Measurements from ENCODE around the gene PKN2. TPM values are rescaled to one million over a fixed set of nuclear protein-coding genes. Genes with fewer than 3 reads are reported as not detected.
A peak's percentile ranks its signal among the peaks of the same experiment; 100 is the strongest.

The PKN2 gene
- polyA plus RNA-seq (2012; ENCODE audit: insufficient read depth, insufficient read length, low read depth) = 9.2 TPM

DNA sequence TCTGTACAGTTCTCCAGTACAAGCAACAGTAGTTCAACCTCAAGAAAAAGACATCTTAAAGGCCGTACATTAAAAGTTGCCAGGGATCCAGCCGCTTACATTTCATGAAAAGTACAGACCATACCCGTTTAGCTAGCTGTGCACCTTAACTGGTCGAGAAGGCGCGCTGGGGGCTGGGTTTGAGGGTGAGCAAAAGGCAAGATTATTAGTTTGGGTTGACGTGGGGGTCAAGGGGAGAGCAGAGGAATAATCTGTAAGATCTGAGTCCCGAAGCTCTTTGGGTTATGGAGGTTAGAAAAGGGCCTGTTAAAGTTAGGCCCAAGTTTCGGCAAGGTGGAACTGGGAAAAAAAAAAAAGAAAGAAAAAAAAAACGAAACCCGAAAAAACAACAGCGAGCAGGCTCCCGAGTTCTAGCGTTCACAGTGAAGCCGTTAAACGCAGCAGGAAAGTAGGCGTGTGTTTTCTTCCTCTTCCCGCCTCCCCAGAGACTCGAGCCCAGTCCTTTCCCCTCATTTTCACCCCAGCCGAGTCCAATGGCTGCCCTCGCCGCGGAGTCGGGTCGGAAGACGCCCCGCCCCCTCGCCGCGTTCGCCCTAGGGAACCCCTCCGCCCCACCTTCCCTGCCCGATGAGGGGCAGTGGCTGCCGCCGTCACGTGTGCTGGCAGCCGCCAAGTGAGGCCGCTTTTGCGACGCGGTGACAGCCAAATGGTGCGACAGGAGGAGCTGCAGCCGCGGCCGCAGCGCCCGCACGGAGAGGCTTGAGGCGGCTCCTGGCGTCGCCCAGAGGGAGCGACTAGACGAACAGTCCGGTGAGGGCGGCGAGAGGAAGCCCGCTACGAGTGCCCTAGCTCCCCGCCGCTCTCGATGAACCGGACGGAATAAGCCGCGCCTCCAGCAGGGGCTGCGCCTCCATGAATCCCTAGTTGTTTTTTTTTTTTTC, at the start of gene PKN2:
Gene PKN2 (plus strand): TSS at position 733 of the 941 bp plus-strand sequence. CDS start 308 bp downstream, outside the sequence.
- H3K4me3 ChIP-seq (ENCODE audit: low read depth, low read length) = peak within 1 kb of the TSS; percentile 81
- no peaks in the 10 kb centered on the region for H3K9me3 ChIP-seq
- no peaks in the 10 kb centered on the region for H3K27me3 ChIP-seq
- no peaks in the 10 kb centered on the region for H3K36me3 ChIP-seq
- TF ChIP-seq, protein P1, sequence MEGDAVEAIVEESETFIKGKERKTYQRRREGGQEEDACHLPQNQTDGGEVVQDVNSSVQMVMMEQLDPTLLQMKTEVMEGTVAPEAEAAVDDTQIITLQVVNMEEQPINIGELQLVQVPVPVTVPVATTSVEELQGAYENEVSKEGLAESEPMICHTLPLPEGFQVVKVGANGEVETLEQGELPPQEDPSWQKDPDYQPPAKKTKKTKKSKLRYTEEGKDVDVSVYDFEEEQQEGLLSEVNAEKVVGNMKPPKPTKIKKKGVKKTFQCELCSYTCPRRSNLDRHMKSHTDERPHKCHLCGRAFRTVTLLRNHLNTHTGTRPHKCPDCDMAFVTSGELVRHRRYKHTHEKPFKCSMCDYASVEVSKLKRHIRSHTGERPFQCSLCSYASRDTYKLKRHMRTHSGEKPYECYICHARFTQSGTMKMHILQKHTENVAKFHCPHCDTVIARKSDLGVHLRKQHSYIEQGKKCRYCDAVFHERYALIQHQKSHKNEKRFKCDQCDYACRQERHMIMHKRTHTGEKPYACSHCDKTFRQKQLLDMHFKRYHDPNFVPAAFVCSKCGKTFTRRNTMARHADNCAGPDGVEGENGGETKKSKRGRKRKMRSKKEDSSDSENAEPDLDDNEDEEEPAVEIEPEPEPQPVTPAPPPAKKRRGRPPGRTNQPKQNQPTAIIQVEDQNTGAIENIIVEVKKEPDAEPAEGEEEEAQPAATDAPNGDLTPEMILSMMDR (IDR thresholded peaks at IDR 0.05; ENCODE audit: low read depth, low read length) = no peak
- DNase-seq = peak; percentile 94
- H3K4me1 ChIP-seq = no peaks in the 10 kb centered on the region

DNA sequence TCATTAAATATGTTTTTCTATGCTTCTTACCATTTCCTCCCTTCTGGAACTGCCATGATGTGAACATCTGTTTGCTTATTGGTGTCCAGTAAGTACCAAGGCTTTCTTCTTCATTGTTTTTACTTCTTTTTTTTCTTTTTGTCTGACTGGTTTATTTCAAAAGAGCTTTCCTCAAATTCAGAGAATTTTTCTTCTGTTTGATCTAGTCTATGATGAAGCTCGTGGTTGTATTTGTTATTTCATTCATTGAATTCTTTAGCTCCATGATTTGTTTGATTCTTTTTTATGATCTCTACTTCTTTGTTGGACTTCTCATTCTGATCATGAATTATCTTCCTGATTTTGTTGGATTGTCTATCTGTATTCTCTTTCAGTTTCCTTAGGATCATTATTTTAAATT, 49.5 kb upstream of the PKN2 start:
- no peak for DNase-seq
- no peaks in the 10 kb centered on the region for H3K36me3 ChIP-seq
- no peak overlapping the region for H3K4me3 ChIP-seq (ENCODE audit: low read depth, low read length)
- no peaks in the 10 kb centered on the region for H3K4me1 ChIP-seq
- TF ChIP-seq, protein P1 (IDR thresholded peaks at IDR 0.05; ENCODE audit: low read depth, low read length) = no peak
- no peaks in the 10 kb centered on the region for H3K27me3 ChIP-seq
- no peaks in the 10 kb centered on the region for H3K9me3 ChIP-seq

DNA sequence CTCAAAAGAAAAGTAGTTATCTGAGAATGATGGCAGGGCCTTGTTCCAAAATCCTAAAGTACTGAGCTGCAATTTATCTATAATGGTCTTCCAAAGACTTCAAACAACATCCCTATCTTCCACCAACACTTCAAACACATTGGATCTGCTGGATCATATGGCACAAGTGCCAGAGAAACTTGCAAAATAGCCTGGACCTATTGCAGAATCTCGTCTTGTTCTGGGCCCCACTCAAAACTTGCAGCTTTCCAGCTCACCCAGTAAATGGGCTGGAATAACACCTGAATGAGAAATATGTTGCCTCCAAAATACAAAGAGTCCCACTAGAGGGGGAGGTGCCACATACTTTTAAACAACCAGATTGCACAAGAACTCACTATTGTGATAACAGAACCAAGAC, 44.0 kb upstream of the PKN2 start:
- Histone ChIP-seq H3K4me1 (no peaks in the 10 kb centered on the region), H3K36me3 (no peaks in the 10 kb centered on the region), H3K9me3 (no peaks in the 10 kb centered on the region), H3K4me3 (ENCODE audit: low read depth, low read length) (no peak overlapping the region), H3K27me3 (no peaks in the 10 kb centered on the region)
- no peak for DNase-seq
- TF ChIP-seq, protein P1 (IDR thresholded peaks at IDR 0.05; ENCODE audit: low read depth, low read length) = no peak

DNA sequence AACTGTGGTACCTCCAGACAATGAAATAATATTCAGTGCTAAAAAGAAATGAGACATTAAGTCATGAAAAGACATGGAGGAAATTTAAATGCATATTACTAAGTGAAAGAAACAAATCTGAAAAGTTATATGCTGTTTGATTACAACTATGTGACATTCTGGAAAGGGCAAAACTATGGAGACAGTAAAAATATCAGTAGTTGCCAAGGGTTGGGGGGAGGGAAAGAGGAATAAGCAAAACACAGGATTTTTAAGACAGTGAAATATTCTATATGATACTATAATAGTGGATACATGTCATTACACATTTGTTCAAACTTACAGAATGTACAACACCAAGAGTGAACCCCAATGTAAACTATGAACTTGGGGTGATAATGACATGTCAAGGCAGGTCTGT, 38.2 kb upstream of the PKN2 start:
- Histone ChIP-seq H3K9me3 (no peaks in the 10 kb centered on the region), H3K4me1 (0 out of 2 replicates have a peak, but pooled peaks cover 3% of the 10 kb centered on the region), H3K36me3 (no peaks in the 10 kb centered on the region), H3K4me3 (ENCODE audit: low read depth, low read length) (no peak overlapping the region), H3K27me3 (no peaks in the 10 kb centered on the region)
- TF ChIP-seq, protein P1 (IDR thresholded peaks at IDR 0.05; ENCODE audit: low read depth, low read length) = no peak
- DNase-seq = no peak

DNA sequence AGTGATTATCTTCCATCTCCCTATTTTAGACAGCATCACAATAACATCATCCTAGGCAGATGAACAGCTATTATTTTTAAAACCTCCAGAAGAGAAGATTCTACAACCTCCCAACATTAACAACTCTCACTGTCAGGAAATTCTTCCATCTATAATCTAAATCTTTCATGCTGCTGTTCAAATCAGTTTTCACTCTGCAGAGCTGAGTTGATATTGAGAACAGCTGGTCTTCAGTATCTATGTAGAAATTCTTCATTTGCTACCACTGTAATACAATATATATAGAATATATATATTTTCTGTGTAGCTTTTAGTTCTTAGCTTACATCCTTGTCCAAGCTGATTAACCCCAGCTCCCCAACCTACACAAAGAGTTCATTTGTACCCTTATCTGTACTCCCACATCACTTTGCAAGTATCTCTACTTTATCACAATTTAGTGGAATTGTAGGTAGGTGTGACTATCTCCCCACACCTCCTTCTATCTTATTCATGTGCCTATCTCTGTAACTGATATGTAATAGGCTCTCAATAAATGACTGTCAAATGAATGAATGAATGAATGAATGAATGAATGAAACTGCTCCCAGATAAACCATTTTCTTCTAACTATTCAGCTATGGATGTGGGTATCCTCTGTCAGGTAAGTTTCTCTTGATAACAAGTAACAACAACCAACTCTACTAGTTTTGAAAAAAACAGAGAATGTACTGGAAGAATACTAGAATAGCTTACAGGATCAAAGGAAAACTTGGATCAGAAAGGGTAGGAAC, 37.4 kb upstream of the PKN2 start:
- no peak overlapping the region for H3K4me3 ChIP-seq (ENCODE audit: low read depth, low read length)
- 0 out of 2 replicates have a peak, but pooled peaks cover 3% of the 10 kb centered on the region for H3K4me1 ChIP-seq
- TF ChIP-seq, protein P1 (IDR thresholded peaks at IDR 0.05; ENCODE audit: low read depth, low read length) = no peak
- H3K9me3 ChIP-seq = no peaks in the 10 kb centered on the region
- no peaks in the 10 kb centered on the region for H3K27me3 ChIP-seq
- H3K36me3 ChIP-seq = no peaks in the 10 kb centered on the region
- no peak for DNase-seq
